ENCODE data around the gene CMC2. TPM values are rescaled to one million over a fixed set of nuclear protein-coding genes. Genes with fewer than 3 reads are reported as not detected.

CMC2 gene
- total RNA-seq, 4 donors from 2014 or later = 14.0 to 54.5 (median 34.3) TPM

- no peaks in the 10 kb centered on the region for H3K36me3 ChIP-seq
- TF ChIP-seq, protein P1, sequence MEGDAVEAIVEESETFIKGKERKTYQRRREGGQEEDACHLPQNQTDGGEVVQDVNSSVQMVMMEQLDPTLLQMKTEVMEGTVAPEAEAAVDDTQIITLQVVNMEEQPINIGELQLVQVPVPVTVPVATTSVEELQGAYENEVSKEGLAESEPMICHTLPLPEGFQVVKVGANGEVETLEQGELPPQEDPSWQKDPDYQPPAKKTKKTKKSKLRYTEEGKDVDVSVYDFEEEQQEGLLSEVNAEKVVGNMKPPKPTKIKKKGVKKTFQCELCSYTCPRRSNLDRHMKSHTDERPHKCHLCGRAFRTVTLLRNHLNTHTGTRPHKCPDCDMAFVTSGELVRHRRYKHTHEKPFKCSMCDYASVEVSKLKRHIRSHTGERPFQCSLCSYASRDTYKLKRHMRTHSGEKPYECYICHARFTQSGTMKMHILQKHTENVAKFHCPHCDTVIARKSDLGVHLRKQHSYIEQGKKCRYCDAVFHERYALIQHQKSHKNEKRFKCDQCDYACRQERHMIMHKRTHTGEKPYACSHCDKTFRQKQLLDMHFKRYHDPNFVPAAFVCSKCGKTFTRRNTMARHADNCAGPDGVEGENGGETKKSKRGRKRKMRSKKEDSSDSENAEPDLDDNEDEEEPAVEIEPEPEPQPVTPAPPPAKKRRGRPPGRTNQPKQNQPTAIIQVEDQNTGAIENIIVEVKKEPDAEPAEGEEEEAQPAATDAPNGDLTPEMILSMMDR (IDR thresholded peaks at IDR 0.05) = no peak
- no peak for TF ChIP-seq POLR2A (IDR thresholded peaks at IDR 0.05)
- no peaks in the 10 kb centered on the region for H3K4me1 ChIP-seq
- no peaks in the 10 kb centered on the region for H3K27me3 ChIP-seq
- no peak overlapping the region for H3K27ac ChIP-seq
- no peak overlapping the region for H3K4me3 ChIP-seq
- H3K9me3 ChIP-seq = no peaks in the 10 kb centered on the region
- no peak for DNase-seq
These were observed 15.7 kb downstream of the CMC2 start for GRCh38 chr16:80990978-80991377.

- H3K4me3 ChIP-seq = no peak overlapping the region
- H3K36me3 ChIP-seq = no peaks in the 10 kb centered on the region
- H3K4me1 ChIP-seq = no peaks in the 10 kb centered on the region
- no peak for TF ChIP-seq POLR2A (IDR thresholded peaks at IDR 0.05)
- TF ChIP-seq, protein P1 (IDR thresholded peaks at IDR 0.05) = no peak
- no peak overlapping the region for H3K27ac ChIP-seq
- H3K27me3 ChIP-seq = no peaks in the 10 kb centered on the region
- H3K9me3 ChIP-seq = no peaks in the 10 kb centered on the region
- DNase-seq = no peak
These were observed 16.1 kb downstream of the CMC2 start for GRCh38 chr16:80990577-80990976.

GRCh38 chr16:80989801-80990200 lies 16.9 kb downstream of the CMC2 start:
- Histone ChIP-seq H3K4me3 (no peak overlapping the region), H3K27me3 (no peaks in the 10 kb centered on the region), H3K36me3 (no peaks in the 10 kb centered on the region), H3K27ac (no peak overlapping the region), H3K9me3 (no peaks in the 10 kb centered on the region), H3K4me1 (no peaks in the 10 kb centered on the region)
- no peak for DNase-seq
- TF ChIP-seq POLR2A (IDR thresholded peaks at IDR 0.05) = no peak
- TF ChIP-seq, protein P1 (IDR thresholded peaks at IDR 0.05) = no peak

- Histone ChIP-seq H3K4me1 (no peaks in the 10 kb centered on the region), H3K27me3 (no peaks in the 10 kb centered on the region), H3K9me3 (no peaks in the 10 kb centered on the region), H3K27ac (no peak overlapping the region), H3K36me3 (no peaks in the 10 kb centered on the region), H3K4me3 (no peak overlapping the region)
- DNase-seq = no peak
- TF ChIP-seq, protein P1 (IDR thresholded peaks at IDR 0.05) = no peak
- TF ChIP-seq POLR2A (IDR thresholded peaks at IDR 0.05) = no peak
These were observed 17.9 kb downstream of the CMC2 start for GRCh38 chr16:80988756-80989155.

- Histone ChIP-seq H3K36me3 (no peaks in the 10 kb centered on the region), H3K4me1 (peaks cover 0 to 3% (median 0%) of the 10 kb centered on the region in 4 donors), H3K4me3 (no peak overlapping the region), H3K27ac (no peak overlapping the region), H3K27me3 (no peaks in the 10 kb centered on the region), H3K9me3 (no peaks in the 10 kb centered on the region)
- DNase-seq = no peak
- TF ChIP-seq POLR2A (IDR thresholded peaks at IDR 0.05) = no peak
- TF ChIP-seq, protein P1 (IDR thresholded peaks at IDR 0.05) = no peak
These were observed 20.1 kb downstream of the CMC2 start for GRCh38 chr16:80986557-80986956.

GRCh38 chr16:80985611-80986010 lies 21.1 kb downstream of the CMC2 start:
- Histone ChIP-seq H3K9me3 (no peaks in the 10 kb centered on the region), H3K27ac (no peak overlapping the region)
- no peak for DNase-seq

More at GRCh38 chr16:80985611-80986010, 21.1 kb downstream of the CMC2 start:
- TF ChIP-seq, protein P1 (IDR thresholded peaks at IDR 0.05) = no peak
- no peak for TF ChIP-seq POLR2A (IDR thresholded peaks at IDR 0.05)
- Histone ChIP-seq H3K4me1 (peaks cover 0 to 3% (median 0%) of the 10 kb centered on the region in 4 donors), H3K36me3 (no peaks in the 10 kb centered on the region), H3K27me3 (no peaks in the 10 kb centered on the region), H3K4me3 (no peak overlapping the region)

Data from Peyer's patch (tissue), 4 donors.